ENCODE data around the gene BEND5. TPM values are rescaled to one million over a fixed set of nuclear protein-coding genes. Genes with fewer than 3 reads are reported as not detected.

The BEND5 gene
- total and polyA plus RNA-seq, 5 donors: 3.8 to 7.9 (median 4.4) TPM

GRCh38 chr1:48681476-48682305, 95.0 kb downstream of the BEND5 start:
- intact Hi-C loops (cut with DNase I): no loop called here
- 40% methylated on average over 4 of the region's 4 CpGs for WGBS
- peak; percentile 57 to 68 for ATAC-seq

GRCh38 chr1:48680411-48681035, 96.2 kb downstream of the BEND5 start:
- ATAC-seq (no peak), DNase-seq (no peak)
- intact Hi-C loops (cut with DNase I): no loop called here
- no peaks in the 10 kb centered on the region for H3K27me3 ChIP-seq (ENCODE audit: control insufficient read depth, insufficient read depth)
- H3K27ac ChIP-seq (ENCODE audit: low read length): no peak overlapping the region
- no peaks in the 10 kb centered on the region for H3K9me3 ChIP-seq (ENCODE audit: control insufficient read depth, low read length)
- 73% methylated on average over 10 of the region's 10 CpGs for WGBS
- no peak overlapping the region for H3K4me3 ChIP-seq (ENCODE audit: low read length)
- H3K4me1 ChIP-seq (ENCODE audit: control insufficient read depth, insufficient read depth, low read length): no peaks in the 10 kb centered on the region

More at GRCh38 chr1:48681476-48682305, 95.0 kb downstream of the BEND5 start:
- no peaks in the 10 kb centered on the region for H3K4me1 ChIP-seq (ENCODE audit: control insufficient read depth, insufficient read depth, low read length)
- H3K27ac ChIP-seq (ENCODE audit: low read length): peak overlapping the region; percentile 62
- peak; percentile 24 to 59 (median 58) for DNase-seq
- no peaks in the 10 kb centered on the region for H3K9me3 ChIP-seq (ENCODE audit: control insufficient read depth, low read length)
- no peaks in the 10 kb centered on the region for H3K27me3 ChIP-seq (ENCODE audit: control insufficient read depth, insufficient read depth)
- H3K4me3 ChIP-seq (ENCODE audit: low read length): no peak overlapping the region

- intact Hi-C loops (cut with DNase I): loop anchor here in 1 of 4 donors (10.0 kb wide), 1 partner anchor 135 kb away; no protein-coding TSS in a partner anchor
- WGBS: 67% methylated on average over 6 of the region's 6 CpGs
- no peaks in the 10 kb centered on the region for H3K4me1 ChIP-seq (ENCODE audit: control insufficient read depth, insufficient read depth, low read length)
- DNase-seq (no peak), ATAC-seq (no peak)
- no peaks in the 10 kb centered on the region for H3K9me3 ChIP-seq (ENCODE audit: control insufficient read depth, low read length)
- H3K4me3 ChIP-seq (ENCODE audit: low read length): no peak overlapping the region
- H3K27ac ChIP-seq (ENCODE audit: low read length): no peak overlapping the region
- no peaks in the 10 kb centered on the region for H3K27me3 ChIP-seq (ENCODE audit: control insufficient read depth, insufficient read depth)
Observed at GRCh38 chr1:48679859-48680258, 96.8 kb downstream of the BEND5 start.

- Histone ChIP-seq H3K27me3 (ENCODE audit: control insufficient read depth, insufficient read depth) (no peaks in the 10 kb centered on the region), H3K9me3 (ENCODE audit: control insufficient read depth, low read length) (no peaks in the 10 kb centered on the region), H3K4me3 (ENCODE audit: low read length) (no peak overlapping the region), H3K27ac (ENCODE audit: low read length) (no peak overlapping the region), H3K4me1 (ENCODE audit: control insufficient read depth, insufficient read depth, low read length) (no peaks in the 10 kb centered on the region)
- WGBS: 78% methylated on average over 3 of the region's 3 CpGs
- ATAC-seq: no peak
- no peak for DNase-seq
- intact Hi-C loops (cut with DNase I): loop anchor here in 1 of 4 donors (10.0 kb wide), 1 partner anchor 136 kb away; no protein-coding TSS in a partner anchor
Observed at GRCh38 chr1:48678710-48679505, 97.8 kb downstream of the BEND5 start.

Data from right cardiac atrium (tissue), 5 donors.